ENCODE results near the gene RNF212.

RNF212 gene

GRCh38 chr4:1090036-1090435 lies 23.3 kb downstream of the RNF212 start:
- no peak overlapping the region for H3K27ac ChIP-seq
- TF ChIP-seq, protein P1, sequence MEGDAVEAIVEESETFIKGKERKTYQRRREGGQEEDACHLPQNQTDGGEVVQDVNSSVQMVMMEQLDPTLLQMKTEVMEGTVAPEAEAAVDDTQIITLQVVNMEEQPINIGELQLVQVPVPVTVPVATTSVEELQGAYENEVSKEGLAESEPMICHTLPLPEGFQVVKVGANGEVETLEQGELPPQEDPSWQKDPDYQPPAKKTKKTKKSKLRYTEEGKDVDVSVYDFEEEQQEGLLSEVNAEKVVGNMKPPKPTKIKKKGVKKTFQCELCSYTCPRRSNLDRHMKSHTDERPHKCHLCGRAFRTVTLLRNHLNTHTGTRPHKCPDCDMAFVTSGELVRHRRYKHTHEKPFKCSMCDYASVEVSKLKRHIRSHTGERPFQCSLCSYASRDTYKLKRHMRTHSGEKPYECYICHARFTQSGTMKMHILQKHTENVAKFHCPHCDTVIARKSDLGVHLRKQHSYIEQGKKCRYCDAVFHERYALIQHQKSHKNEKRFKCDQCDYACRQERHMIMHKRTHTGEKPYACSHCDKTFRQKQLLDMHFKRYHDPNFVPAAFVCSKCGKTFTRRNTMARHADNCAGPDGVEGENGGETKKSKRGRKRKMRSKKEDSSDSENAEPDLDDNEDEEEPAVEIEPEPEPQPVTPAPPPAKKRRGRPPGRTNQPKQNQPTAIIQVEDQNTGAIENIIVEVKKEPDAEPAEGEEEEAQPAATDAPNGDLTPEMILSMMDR (conservative IDR thresholded peaks at IDR 0.05), result no peak

- no peak overlapping the region for H3K27ac ChIP-seq
- TF ChIP-seq, protein P1 (conservative IDR thresholded peaks at IDR 0.05), result no peak
Measured at GRCh38 chr4:1087371-1087770, 26.0 kb downstream of the RNF212 start.

GRCh38 chr4:1086011-1086410 lies 27.4 kb downstream of the RNF212 start:
- TF ChIP-seq, protein P1 (conservative IDR thresholded peaks at IDR 0.05), result no peak
- H3K27ac ChIP-seq, result no peak overlapping the region

- H3K27ac ChIP-seq, result no peak overlapping the region
- TF ChIP-seq, protein P1 (conservative IDR thresholded peaks at IDR 0.05), result no peak
Measured at GRCh38 chr4:1085404-1085799, 28.0 kb downstream of the RNF212 start.

DNA sequence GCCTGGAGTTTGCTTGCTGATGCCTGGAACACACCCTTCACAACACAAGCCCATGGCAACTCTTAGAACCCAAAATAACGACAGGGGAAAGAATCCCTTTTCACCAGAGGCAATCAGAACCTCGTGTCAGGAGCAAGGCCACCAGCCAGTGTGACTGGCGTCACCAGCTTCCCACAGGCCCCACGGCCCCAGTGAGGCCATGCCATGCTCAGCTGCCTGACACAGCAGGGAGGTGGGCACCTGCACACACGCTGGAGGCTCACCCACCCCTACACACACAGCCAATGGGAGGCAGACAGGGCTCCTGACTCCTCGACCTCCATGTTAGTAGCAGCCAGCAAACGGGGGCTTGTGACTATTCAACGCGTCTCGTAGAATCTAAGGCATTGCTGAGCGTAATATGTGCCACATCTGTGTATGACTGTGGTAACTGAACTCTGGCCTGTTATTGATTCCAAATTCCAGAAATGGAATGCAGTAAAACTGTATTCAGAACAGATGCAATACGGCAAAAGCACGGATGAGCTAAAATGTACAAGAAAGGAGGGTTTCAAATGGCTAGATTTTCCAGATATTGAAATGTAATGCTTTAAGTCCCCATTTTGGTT lies 28.5 kb downstream of the RNF212 start:
- TF ChIP-seq, protein P1 (conservative IDR thresholded peaks at IDR 0.05), result no peak

GRCh38 chr4:1084394-1084793 lies 29.0 kb downstream of the RNF212 start:
- TF ChIP-seq, protein P1 (conservative IDR thresholded peaks at IDR 0.05), result no peak
- H3K27ac ChIP-seq, result no peak overlapping the region

More for the DNA sequence above, 28.5 kb downstream of the RNF212 start:
- no peak overlapping the region for H3K27ac ChIP-seq

DNA sequence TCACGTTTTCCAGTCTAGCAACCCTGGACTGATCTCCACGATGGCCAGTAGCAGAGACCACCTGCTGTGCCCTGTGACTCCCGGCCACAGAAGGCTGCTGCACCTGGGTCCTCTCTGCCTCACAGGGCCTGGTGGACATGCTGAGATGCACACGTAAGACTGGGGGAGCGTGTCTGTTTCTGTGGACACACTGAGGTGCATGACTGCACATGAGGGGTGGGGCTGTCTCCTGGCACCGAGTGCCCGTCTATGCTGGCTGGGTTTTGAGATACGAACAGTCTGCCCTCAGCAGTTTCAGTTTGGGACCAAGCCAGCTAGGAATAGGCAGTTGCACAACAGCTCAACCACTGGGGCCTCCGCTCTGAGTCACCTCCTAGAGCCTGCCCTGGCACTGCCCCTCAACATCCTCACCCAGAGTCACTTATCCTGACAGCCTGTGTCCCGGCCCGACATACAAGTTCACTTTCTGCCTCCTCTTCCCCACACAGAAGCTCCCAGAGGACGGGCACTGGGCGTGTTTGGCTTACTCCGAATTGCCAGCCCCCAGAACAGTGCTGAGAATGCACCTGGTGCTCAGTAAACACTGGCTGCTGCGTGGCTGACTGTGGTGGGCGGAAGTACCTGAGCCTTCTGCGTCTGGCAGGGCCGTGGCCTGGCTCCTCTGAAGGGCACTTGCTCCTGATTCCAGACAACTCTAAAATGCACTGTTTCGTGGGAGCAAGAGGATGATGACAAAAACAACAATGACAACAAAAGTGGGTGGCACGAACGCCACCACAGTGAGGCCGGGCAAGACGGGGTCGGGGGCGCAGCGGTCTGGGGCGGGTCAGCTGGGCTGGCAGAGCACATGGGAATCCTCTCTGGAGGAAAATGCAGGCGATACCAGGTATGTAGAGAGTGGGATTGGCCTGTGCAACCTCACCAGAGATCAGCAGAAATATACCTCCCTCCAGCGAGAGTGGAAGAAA lies 30.9 kb downstream of the RNF212 start:
- TF ChIP-seq, protein P1 (conservative IDR thresholded peaks at IDR 0.05), result no peak
- no peak overlapping the region for H3K27ac ChIP-seq

All from VCaP (cell line).